Colon (tissue), 2 donors: ENCODE measurements around the gene TMEM254.
"Not testable (repeated sequence)": the region's sequence is repeated elsewhere in the genome, so short reads cannot be mapped to it uniquely, and the experiment has no call there.

Source experiments
- FAIRE-seq: peaks from 2 replicates; lab custom pipeline; 2012; peaks lifted over from hg19 to GRCh38; lab: Jason Lieb, UNC
- donor health status: control.
- donor health status: control.

Gene TMEM254

DNA sequence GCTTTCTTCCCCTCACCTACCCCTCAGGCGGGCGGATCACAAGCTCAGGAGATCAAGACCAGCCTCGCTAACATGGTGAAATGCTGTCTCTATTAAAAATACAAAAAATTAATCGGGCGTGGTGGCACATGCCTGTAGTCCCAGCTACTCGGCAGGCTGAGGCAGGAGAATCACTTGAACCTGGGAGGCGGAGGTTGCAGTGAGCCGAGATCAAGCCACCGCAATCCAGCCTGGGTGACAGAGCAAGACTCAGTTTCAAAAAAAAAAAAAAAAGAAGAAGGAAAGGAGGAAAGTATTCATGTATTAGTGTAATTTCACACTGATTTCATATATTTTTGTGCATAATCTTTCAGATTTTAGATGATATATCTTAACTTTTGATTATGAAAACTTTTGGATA is 55.2 kb downstream of the TMEM254 start:
- not testable (repeated sequence) for FAIRE-seq

DNA sequence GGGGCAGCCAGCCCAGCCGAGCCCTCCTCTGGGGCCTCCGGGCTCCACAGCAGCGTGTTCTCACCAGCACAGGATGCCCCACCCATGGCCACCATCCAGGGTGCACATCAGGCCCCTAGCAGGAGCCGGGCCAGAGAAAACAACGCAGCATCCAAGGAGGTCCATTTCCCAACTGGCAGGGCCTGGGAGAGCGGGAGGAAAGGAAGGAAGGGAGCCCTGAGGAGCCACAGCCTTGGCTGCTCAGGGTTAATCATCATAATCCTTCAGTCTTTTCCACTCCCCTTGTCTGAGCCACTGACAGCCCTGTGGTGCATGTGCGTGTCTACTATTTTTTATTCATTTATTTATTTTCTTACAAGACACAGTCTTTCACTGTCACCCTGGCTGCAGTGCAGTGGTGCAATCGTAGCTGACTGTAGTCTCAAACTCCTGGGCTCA is 57.7 kb downstream of the TMEM254 start:
- FAIRE-seq, result no peak

DNA sequence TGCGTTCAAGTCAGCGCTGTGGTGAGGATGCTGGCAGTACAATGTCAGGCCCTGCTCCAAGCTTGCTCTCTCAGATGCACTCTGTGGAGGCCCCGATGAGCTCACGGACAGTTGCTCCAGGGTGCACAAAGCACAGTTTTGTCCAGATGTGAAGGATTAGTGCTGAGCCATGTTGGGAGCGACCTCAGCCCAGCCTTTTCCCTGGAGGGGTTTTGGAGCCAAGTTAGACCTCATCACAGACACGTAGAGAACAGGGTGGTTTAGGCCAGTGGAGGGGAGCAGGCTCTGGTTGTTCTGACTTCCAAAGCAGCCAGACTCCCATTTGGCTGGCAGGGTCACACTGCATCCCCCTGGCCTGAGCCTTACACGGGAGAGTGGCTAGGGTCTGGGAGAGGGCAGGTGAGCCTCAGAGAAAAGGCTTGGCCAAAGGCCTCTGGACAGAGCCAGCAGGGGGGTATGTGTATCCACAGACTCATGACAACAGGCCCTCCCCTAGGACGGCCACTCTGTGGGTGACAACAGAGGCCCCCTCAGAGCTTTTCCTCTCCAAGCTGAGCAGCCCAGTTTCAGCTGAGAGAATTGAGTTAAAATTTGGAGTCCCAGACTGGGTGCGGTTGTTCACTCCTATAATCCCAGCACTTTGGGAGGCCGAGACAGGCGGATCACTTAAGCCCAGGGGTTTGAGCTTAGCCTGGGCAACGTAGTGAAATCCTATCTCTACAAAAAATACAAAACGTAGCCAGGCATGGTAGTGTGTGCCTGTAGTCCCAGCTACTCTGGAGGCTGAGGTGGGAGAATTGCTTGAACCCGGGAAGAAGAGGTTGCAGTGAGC is 58.8 kb downstream of the TMEM254 start:
- FAIRE-seq, result no peak

DNA sequence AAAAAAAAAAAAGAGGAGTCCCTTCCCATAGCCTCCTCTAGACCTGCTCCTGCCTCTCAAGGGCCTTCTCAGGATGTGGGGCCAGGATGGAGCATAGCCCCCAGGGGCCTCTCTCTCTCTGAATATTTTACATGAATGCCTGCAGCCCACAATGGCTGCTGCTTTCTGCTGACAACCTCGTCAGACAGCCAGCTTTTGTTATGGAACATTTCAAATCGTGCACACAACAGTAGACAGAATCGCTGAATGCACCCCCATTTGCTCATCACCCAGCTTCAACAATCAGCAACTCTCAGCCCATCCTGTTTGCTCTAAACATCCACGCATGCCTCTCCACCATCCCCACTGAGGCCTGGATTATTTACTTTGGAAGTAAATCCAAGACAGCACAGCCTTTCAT is 59.5 kb downstream of the TMEM254 start:
- no peak for FAIRE-seq

DNA sequence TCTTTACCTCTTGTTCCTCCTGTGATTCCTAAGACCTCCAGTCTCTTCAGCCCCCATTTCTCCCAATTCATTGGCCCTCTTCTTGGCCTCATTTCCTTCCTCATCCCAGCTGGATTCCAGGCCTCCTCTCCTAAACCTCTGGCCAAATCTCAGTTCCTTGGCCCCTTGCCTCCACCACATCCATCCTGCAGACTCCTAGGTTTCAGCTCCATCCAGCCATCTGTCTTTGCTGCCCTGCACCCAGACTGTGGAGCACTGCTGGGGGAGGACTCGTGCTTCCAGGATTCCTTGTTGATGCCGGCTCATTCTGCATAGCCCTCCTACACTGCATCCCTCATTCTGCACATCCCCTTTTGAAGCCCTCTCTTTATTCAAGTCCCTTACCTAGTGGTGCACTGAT is 60.8 kb downstream of the TMEM254 start:
- FAIRE-seq, result no peak

DNA sequence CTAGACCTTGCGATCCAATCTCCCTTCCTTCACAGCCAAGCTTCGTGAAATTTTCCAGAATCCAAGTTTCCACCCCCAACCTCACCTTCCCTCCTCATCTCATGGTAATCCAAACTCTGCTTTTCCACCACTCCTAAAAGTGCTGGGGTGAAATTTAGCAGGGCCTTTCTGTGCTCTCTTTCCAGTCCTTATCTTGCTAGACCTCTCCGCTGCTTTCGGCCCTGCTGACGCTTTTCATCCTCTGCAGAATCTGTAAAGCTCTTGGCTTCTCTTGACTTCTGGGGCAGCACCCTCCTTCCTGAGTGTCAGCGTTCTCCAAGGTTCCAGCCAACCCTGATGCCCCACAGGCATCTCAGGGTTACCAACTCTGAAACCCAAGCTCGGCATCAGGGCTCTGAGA is 61.8 kb downstream of the TMEM254 start:
- FAIRE-seq, result no peak

DNA sequence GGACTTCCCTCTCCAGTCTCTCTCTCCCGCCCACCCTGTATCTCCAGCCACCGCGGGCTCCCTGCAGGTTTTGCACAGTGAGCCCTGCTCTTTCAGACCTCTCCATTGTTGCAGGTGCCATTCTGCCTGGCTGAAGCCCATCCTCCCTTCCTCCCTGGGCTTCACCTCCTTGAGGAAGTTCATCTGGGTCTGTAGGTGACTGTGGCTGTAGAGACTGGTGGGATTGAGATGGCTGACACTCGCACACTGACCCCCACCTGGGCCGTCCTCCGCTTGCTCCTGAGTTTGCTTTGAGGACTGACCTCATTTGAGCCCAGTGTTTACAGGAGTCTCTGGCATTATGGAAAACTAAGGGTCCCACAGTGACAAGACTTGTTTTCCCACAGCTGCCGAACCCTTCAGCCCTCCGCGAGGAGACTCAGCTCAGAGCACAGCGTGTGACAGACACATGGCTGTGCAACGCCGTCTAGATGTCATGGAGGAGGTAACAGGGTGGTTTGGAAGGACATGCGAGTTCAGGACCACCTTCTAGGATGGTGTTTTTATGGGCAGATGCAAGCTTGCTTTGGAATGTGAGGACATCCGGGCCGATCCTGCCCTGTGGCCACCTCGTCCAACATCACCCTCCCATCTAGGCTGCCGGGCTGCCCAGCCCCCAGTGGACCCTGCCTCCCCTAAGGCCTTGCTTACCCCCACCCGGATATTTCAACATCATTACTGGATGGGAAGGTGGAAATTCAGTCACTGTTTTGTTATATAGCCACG is 63.4 kb downstream of the TMEM254 start:
- no peak for FAIRE-seq
